DOHH2 (cell line): ENCODE measurements around the gene CELSR3.

ENCODE experiments used
- H3F3A ChIP-seq: fragments of 200-600 bp; sonication (generic), shearing (Covaris generic); 2 replicates; pipeline ENCODE4 v1.6.0; 2016; ENCODE audit warnings: antibody characterized with exemption, mild to moderate bottlenecking; ENCODE audit not compliant: control insufficient read depth, insufficient read depth
- H3K27ac ChIP-seq: fragments of 200-600 bp; sonication (generic); 2 replicates; pipeline ENCODE4 v1.5.1; 2014; ENCODE audit warnings: low read depth, mild to moderate bottlenecking, low read length, moderate library complexity
- H3K27me3 ChIP-seq: fragments of 200-600 bp; sonication (generic); 2 replicates; pipeline ENCODE4 v1.6.1; 2014; ENCODE audit warnings: mild to moderate bottlenecking, low read length, mixed read lengths; ENCODE audit not compliant: control insufficient read depth
- H3K36me3 ChIP-seq: fragments of 200-600 bp; sonication (generic); 2 replicates; pipeline ENCODE4 v1.6.1; 2014; ENCODE audit warnings: mild to moderate bottlenecking, low read length, moderate library complexity, mixed read lengths; ENCODE audit not compliant: control insufficient read depth
- H3K4me1 ChIP-seq: fragments of 200-600 bp; sonication (generic); 2 replicates; pipeline ENCODE4 v1.6.1; 2014; ENCODE audit warnings: mild to moderate bottlenecking, low read length, mixed read lengths; ENCODE audit not compliant: control insufficient read depth
- H3K4me2 ChIP-seq: fragments of 200-600 bp; sonication (generic); 2 replicates; pipeline ENCODE4 v1.6.0; 2014; ENCODE audit warnings: mild to moderate bottlenecking, low read length, moderate library complexity
- H3K4me3 ChIP-seq: fragments of 200-600 bp; sonication (generic); 2 replicates; pipeline ENCODE4 v1.5.1; 2014; ENCODE audit warnings: mild to moderate bottlenecking, low read length, mixed read lengths
- H3K79me2 ChIP-seq: fragments of 200-600 bp; sonication (generic); 2 replicates; pipeline ENCODE4 v1.6.1; 2014; ENCODE audit warnings: mild to moderate bottlenecking, low read length, mixed read lengths; ENCODE audit not compliant: control insufficient read depth
- H3K9me2 ChIP-seq: fragments of 200-600 bp; sonication (generic); replicated peaks from 2 replicates; pipeline ENCODE4 v1.6.1; 2014; ENCODE audit warnings: mild to moderate bottlenecking, low read length, mixed read lengths; ENCODE audit not compliant: control insufficient read depth
- H3K9me3 ChIP-seq: fragments of 200-600 bp; sonication (generic); 2 replicates; pipeline ENCODE4 v1.6.1; 2014; ENCODE audit warnings: antibody characterized with exemption, low read length, mixed read lengths; ENCODE audit not compliant: control insufficient read depth, insufficient read depth
- H4K20me1 ChIP-seq: fragments of 200-600 bp; sonication (generic); 2 replicates; pipeline ENCODE4 v1.6.0; 2014; ENCODE audit warnings: low read depth, mild to moderate bottlenecking, antibody characterized with exemption, low read length, moderate library complexity; ENCODE audit not compliant: control insufficient read depth, insufficient read depth
- CTCF ChIP-seq: fragments of 200-600 bp; sonication (generic); IDR thresholded peaks from one replicate; pipeline ENCODE4 v1.5.1; 2014; ENCODE audit warnings: antibody characterized with exemption, mild to moderate bottlenecking, low read depth, low read length; ENCODE audit not compliant: poor library complexity, severe bottlenecking
- EZH2phosphoT487 ChIP-seq: fragments of 200-600 bp; sonication (generic); IDR thresholded peaks from 2 replicates; pipeline ENCODE4 v1.6.1; 2017; ENCODE audit warnings: borderline replicate concordance, mild to moderate bottlenecking, antibody characterized with exemption, low read length, moderate library complexity, mixed read lengths

CELSR3 gene

GRCh38 chr3:48688032-48688736 is 25.5 kb upstream of the CELSR3 start:
- H3K79me2 ChIP-seq, result peaks cover 21% of the 10 kb centered on the region
- no peaks in the 10 kb centered on the region for H3K27me3 ChIP-seq
- H4K20me1 ChIP-seq, result no peaks in the 10 kb centered on the region
- H3K9me2 ChIP-seq, result no peaks in the 10 kb centered on the region
- TF ChIP-seq CTCF (no peak), EZH2phosphoT487 (no peak)
- H3K36me3 ChIP-seq, result peaks cover 59% of the 10 kb centered on the region
- H3K27ac ChIP-seq, result no peak overlapping the region
- no peaks in the 10 kb centered on the region for H3K9me3 ChIP-seq
- peaks cover 11% of the 10 kb centered on the region for H3F3A ChIP-seq
- no peak overlapping the region for H3K4me3 ChIP-seq
- no peak overlapping the region for H3K4me2 ChIP-seq
- H3K4me1 ChIP-seq, result peaks cover 38% of the 10 kb centered on the region

DNA sequence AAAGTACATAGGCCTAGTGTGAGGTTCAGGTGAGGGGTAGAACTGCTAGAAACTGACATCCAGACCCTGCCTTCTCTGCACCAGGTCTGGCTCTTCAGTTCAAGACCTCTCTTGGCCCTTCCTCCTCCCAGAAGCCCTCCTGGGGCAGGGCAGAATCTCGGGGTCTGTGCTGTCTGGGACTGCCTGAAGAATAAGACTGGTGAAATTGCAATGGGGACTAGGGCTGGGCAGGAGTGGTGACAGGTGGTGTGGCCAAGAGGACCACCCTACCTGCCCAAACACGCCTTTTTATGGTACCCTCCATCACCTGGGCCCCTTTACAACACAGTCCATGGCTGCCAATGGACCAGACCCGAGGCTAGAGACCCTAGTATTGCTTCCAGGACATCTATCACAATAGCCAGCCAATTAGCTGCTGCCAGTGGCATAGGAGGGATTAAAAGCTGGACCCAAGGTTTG is 24.6 kb upstream of the CELSR3 start:
- Histone ChIP-seq H3K9me2 (no peaks in the 10 kb centered on the region), H3K79me2 (peaks cover 23% of the 10 kb centered on the region), H3K27me3 (no peaks in the 10 kb centered on the region), H3K27ac (0 out of 2 replicates have a peak overlapping the region, but pooled peaks have one; percentile 17), H3K4me2 (peak overlapping the region; percentile 28; the same call in 1 of the 2 replicates), H3F3A (peaks cover 9% of the 10 kb centered on the region), H3K4me3 (no peak overlapping the region), H4K20me1 (no peaks in the 10 kb centered on the region), H3K9me3 (no peaks in the 10 kb centered on the region), H3K36me3 (peaks cover 58% of the 10 kb centered on the region), H3K4me1 (peaks cover 38% of the 10 kb centered on the region)
- TF ChIP-seq EZH2phosphoT487, result no peak
- no peak for TF ChIP-seq CTCF

DNA sequence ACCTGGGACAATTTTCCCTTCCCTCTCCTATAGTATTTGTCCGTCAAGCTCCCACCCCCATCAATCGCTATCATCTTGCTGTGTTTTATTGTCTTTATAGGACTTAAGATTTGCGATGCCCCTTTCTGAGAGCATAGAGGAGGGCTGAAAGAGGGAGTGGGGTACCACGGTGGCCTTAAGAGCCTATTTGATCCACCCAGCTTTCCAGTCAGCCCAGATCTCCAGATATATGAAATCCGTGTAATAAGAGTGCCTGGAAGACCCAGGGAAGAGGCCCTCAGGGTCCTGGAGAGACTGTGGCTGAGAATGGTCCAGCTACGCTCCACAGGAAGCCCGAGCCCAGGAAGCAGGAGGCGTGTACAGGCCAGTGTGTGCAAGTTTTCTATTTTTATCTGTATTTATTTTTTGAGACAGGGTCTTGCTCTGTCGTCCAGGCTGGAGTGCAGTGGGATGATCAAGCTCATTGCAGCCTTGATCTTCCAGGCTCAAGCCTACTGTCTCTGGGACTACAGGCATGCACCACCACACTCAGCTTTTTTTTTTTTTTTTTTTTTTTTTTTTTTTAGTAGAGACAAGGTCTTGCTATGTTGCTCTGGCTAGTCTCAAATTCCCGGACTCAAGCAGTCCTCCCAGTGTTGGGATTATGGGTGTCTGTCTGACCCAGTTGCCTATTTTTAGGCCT is 24.0 kb upstream of the CELSR3 start:
- Histone ChIP-seq H3K4me2 (peak overlapping the region; percentile 90), H3K36me3 (peaks cover 59% of the 10 kb centered on the region), H3K4me3 (peak overlapping the region; percentile 97), H4K20me1 (no peaks in the 10 kb centered on the region), H3F3A (peaks cover 9% of the 10 kb centered on the region), H3K4me1 (peaks cover 38% of the 10 kb centered on the region), H3K9me2 (no peaks in the 10 kb centered on the region), H3K27me3 (no peaks in the 10 kb centered on the region), H3K9me3 (no peaks in the 10 kb centered on the region), H3K27ac (peak overlapping the region; percentile 55), H3K79me2 (peaks cover 23% of the 10 kb centered on the region)
- TF ChIP-seq CTCF, result no peak
- TF ChIP-seq EZH2phosphoT487, result no peak
